H1 (cell line): Measurements from ENCODE around the gene SCN7A. TPM values are rescaled to one million over a fixed set of nuclear protein-coding genes. Genes with fewer than 3 reads are reported as not detected.

Experiments
- CTCF ChIA-PET: fragments of 300-600 bp; sonication (Branson Sonifier 250); formaldehyde crosslinking; loops from one replicate; lab custom pipeline; 2021; ENCODE audit not compliant: partially characterized antibody; lab: Charles Lee
- POLR2A ChIA-PET: fragments of 300-600 bp; sonication (Branson Sonifier 250); formaldehyde crosslinking; loops from one replicate; lab custom pipeline; 2021; ENCODE audit warnings: inconsistent platforms; ENCODE audit not compliant: partially characterized antibody; lab: Charles Lee
- DNase-seq, 2 experiments: peaks; one replicate each; pipeline versions ENCODE4 v3.0.0 to v3.0.0-alpha.2; 2010 to 2022; ENCODE audit warnings: low spot score in 2 of 2, low read depth in 1 of 2, mixed read lengths in 1 of 2
- FAIRE-seq: peaks from 2 replicates; lab custom pipeline; 2011; peaks lifted over from hg19 to GRCh38; lab: Jason Lieb, UNC
- H2AFZ ChIP-seq: 2 replicates; pipeline ENCODE4 v1.8.1; 2012; ENCODE audit warnings: low read length, inconsistent platforms
- H2AK5ac ChIP-seq: 2 replicates; pipeline ENCODE4 v1.6.1; 2013; ENCODE audit warnings: low read depth, low read length
- H2BK120ac ChIP-seq: replicated peaks from 2 replicates; pipeline ENCODE3; 2013; ENCODE audit warnings: low read depth, low read length, inconsistent platforms
- H2BK12ac ChIP-seq: 2 replicates; pipeline ENCODE4 v1.6.1; 2013; ENCODE audit warnings: low read depth, low read length
- H2BK15ac ChIP-seq: 2 replicates; pipeline ENCODE4 v1.6.1; 2013; ENCODE audit warnings: low read length
- H2BK20ac ChIP-seq: 2 replicates; pipeline ENCODE4 v1.6.1; 2013; ENCODE audit warnings: low read length
- H2BK5ac ChIP-seq: 2 replicates; pipeline ENCODE4 v1.6.1; 2013; ENCODE audit warnings: low read depth, low read length
- H3K14ac ChIP-seq: 2 replicates; pipeline ENCODE4 v1.6.1; 2013; ENCODE audit warnings: inconsistent platforms; ENCODE audit not compliant: insufficient read length
- H3K18ac ChIP-seq: 2 replicates; pipeline ENCODE4 v1.6.1; 2013; ENCODE audit warnings: low read length; ENCODE audit errors: extremely low read depth
- H3K23ac ChIP-seq: 2 replicates; pipeline ENCODE4 v1.6.1; 2013; ENCODE audit warnings: inconsistent platforms; ENCODE audit not compliant: insufficient read length
- H3K23me2 ChIP-seq: 2 replicates; pipeline ENCODE4 v1.6.1; 2013; ENCODE audit warnings: low read depth, low read length
- H3K27ac ChIP-seq: 2 replicates; pipeline ENCODE4 v1.6.1; 2011; ENCODE audit warnings: low read depth, low read length, inconsistent platforms
- H3K27me3 ChIP-seq, 4 experiments: replicated peaks in 1 of 4; 1 replicate in 1 of 4; 2 replicates in 3 of 4; pipeline versions ENCODE4 v1.6.1 to v1.8.1; 2011 to 2013; ENCODE audit warnings: low read length in 3 of 4, mild to moderate bottlenecking in 3 of 4, inconsistent platforms in 2 of 4, mixed read lengths in 2 of 4, moderate library complexity in 1 of 4; ENCODE audit not compliant: control insufficient read depth in 3 of 4, insufficient read depth in 3 of 4; ENCODE audit errors: extremely low read depth in 1 of 4
- H3K36me3 ChIP-seq, 4 experiments: 2 replicates each; pipeline versions ENCODE4 v1.6.1 to v1.8.1; 2011 to 2013; ENCODE audit warnings: mild to moderate bottlenecking in 4 of 4, low read length in 3 of 4, moderate library complexity in 2 of 4, control low read depth in 1 of 4, inconsistent platforms in 1 of 4; ENCODE audit not compliant: insufficient read depth in 4 of 4, control insufficient read depth in 2 of 4
- H3K4ac ChIP-seq: replicated peaks from 2 replicates; pipeline ENCODE3; 2013; ENCODE audit warnings: low read length, low read depth, mixed read lengths, inconsistent platforms; ENCODE audit not compliant: insufficient read length
- H3K4me1 ChIP-seq, 4 experiments: replicated peaks in 1 of 4; 1 replicate in 1 of 4; 2 replicates in 3 of 4; pipeline versions ENCODE4 v1.6.1 to v1.8.1; 2011 to 2013; ENCODE audit warnings: low read length in 3 of 4, inconsistent platforms in 2 of 4, mixed read lengths in 1 of 4; ENCODE audit not compliant: insufficient read depth in 4 of 4, control insufficient read depth in 3 of 4
- H3K4me2 ChIP-seq, 2 experiments: 2 replicates each; pipeline versions ENCODE4 v1.6.1 to v1.8.1; 2011 to 2013; ENCODE audit warnings: low read depth in 2 of 2, low read length in 2 of 2, control low read depth in 1 of 2, inconsistent platforms in 1 of 2, mild to moderate bottlenecking in 1 of 2; ENCODE audit not compliant: insufficient read depth in 1 of 2
- H3K4me3 ChIP-seq, 4 experiments: fragments of 200-600, 300-600 bp in 1 of 4; sonication (generic), shearing (Covaris generic), sonication (Bioruptor Twin) in 1 of 4; 2 replicates each; pipeline versions ENCODE4 v1.5.1 to v1.8.1; 2011 to 2016; ENCODE audit warnings: low read length in 4 of 4, low read depth in 3 of 4, control low read depth in 2 of 4, inconsistent platforms in 2 of 4, mild to moderate bottlenecking in 2 of 4, mixed read lengths in 1 of 4, moderate library complexity in 1 of 4; ENCODE audit not compliant: insufficient read depth in 2 of 4; ENCODE audit errors: extremely low read depth in 1 of 4
- H3K56ac ChIP-seq: replicated peaks from 2 replicates; pipeline ENCODE3; 2013; ENCODE audit warnings: low read depth, mild to moderate bottlenecking, mixed read lengths, low read length, inconsistent platforms; ENCODE audit not compliant: insufficient read length
- H3K79me1 ChIP-seq: 2 replicates; pipeline ENCODE4 v1.6.1; 2013; ENCODE audit warnings: low read depth, low read length, control low read depth
- H3K79me2 ChIP-seq, 2 experiments: 2 replicates each; pipeline versions ENCODE4 v1.6.1 to v1.8.1; 2012 to 2013; ENCODE audit warnings: low read length in 2 of 2, mild to moderate bottlenecking in 2 of 2, inconsistent platforms in 1 of 2; ENCODE audit not compliant: insufficient read depth in 2 of 2, control insufficient read depth in 1 of 2
- H3K9ac ChIP-seq, 4 experiments: replicated peaks in 1 of 4; 1 replicate in 1 of 4; 2 replicates in 3 of 4; pipeline versions ENCODE4 v1.6.1 to v1.8.1; 2011 to 2013; ENCODE audit warnings: low read depth in 3 of 4, low read length in 3 of 4, control low read depth in 2 of 4, mild to moderate bottlenecking in 2 of 4, moderate library complexity in 2 of 4, inconsistent platforms in 1 of 4; ENCODE audit errors: extremely low read depth in 1 of 4
- H3K9me3 ChIP-seq, 2 experiments: 2 replicates each; pipeline versions ENCODE4 v1.6.1 to v1.8.1; 2012 to 2013; ENCODE audit warnings: mild to moderate bottlenecking in 2 of 2, moderate library complexity in 2 of 2, control low read depth in 1 of 2, inconsistent platforms in 1 of 2, low read depth in 1 of 2, low read length in 1 of 2, mixed read lengths in 1 of 2; ENCODE audit not compliant: insufficient read depth in 2 of 2
- H4K20me1 ChIP-seq, 2 experiments: replicated peaks in 1 of 2; 2 replicates each; pipeline versions ENCODE3 to v1.8.1; 2011 to 2013; ENCODE audit warnings: inconsistent platforms in 2 of 2, low read length in 2 of 2, mild to moderate bottlenecking in 1 of 2; ENCODE audit not compliant: insufficient read depth in 2 of 2, control insufficient read depth in 1 of 2
- H4K5ac ChIP-seq: 2 replicates; pipeline ENCODE4 v1.6.1; 2013; ENCODE audit warnings: low read length, low read depth, mixed read lengths, inconsistent platforms; ENCODE audit not compliant: insufficient read length
- H4K8ac ChIP-seq: 2 replicates; pipeline ENCODE4 v1.8.0; 2013; ENCODE audit warnings: mild to moderate bottlenecking, moderate library complexity, low read length, inconsistent platforms; ENCODE audit not compliant: insufficient read depth; ENCODE audit errors: extremely low read depth
- H4K91ac ChIP-seq: replicated peaks from 2 replicates; pipeline ENCODE3; 2013; ENCODE audit warnings: low read length, mixed read lengths, inconsistent platforms; ENCODE audit not compliant: insufficient read length
- CHD2 ChIP-seq: IDR thresholded peaks from 2 replicates; pipeline ENCODE4 v1.6.1; 2012; ENCODE audit warnings: low read length, improper control_type of control experiment
- CTCF ChIP-seq, 3 experiments: IDR thresholded peaks; 1 replicate in 2 of 3; 2 replicates in 1 of 3; pipeline versions ENCODE4 v1.5.1 to v1.6.1; 2011; ENCODE audit warnings: low read length in 3 of 3, mild to moderate bottlenecking in 3 of 3, inconsistent platforms in 2 of 3, low read depth in 1 of 3, moderate library complexity in 1 of 3; ENCODE audit not compliant: insufficient read depth in 1 of 3; ENCODE audit errors: control extremely low read depth in 1 of 3
- EZH2 ChIP-seq: fragments of 200-600 bp; sonication (generic); IDR thresholded peaks from 2 replicates; pipeline ENCODE4 v1.7.1; 2012; ENCODE audit warnings: low read depth, mild to moderate bottlenecking, moderate library complexity, low read length, inconsistent platforms; ENCODE audit not compliant: severe bottlenecking
- RAD21 ChIP-seq, 2 experiments: IDR thresholded peaks in 1 of 2; conservative IDR thresholded peaks in 1 of 2; 2 replicates each; pipeline ENCODE4 v1.6.1; 2011; ENCODE audit warnings: low read depth in 2 of 2, low read length in 2 of 2, improper control_type of control experiment in 1 of 2, inconsistent platforms in 1 of 2, mild to moderate bottlenecking in 1 of 2, moderate library complexity in 1 of 2
- RFX5 ChIP-seq: IDR thresholded peaks from 2 replicates; pipeline ENCODE4 v1.6.1; 2011; ENCODE audit warnings: low read depth, low read length, improper control_type of control experiment, borderline replicate concordance
- RXRA ChIP-seq: IDR thresholded peaks from 2 replicates; pipeline ENCODE4 v1.6.1; 2011; ENCODE audit warnings: low read depth, mild to moderate bottlenecking, low read length, moderate library complexity; ENCODE audit not compliant: insufficient read depth
- SP1 ChIP-seq: IDR thresholded peaks from 2 replicates; pipeline ENCODE4 v1.6.1; 2011; ENCODE audit warnings: low read depth, low read length
- SUZ12 ChIP-seq: fragments of 200-600 bp; sonication (generic); IDR thresholded peaks from 2 replicates; pipeline ENCODE4 v1.6.1; 2012; ENCODE audit warnings: mild to moderate bottlenecking, inconsistent platforms, low read length, moderate library complexity, mixed read lengths
- ZNF274 ChIP-seq: IDR thresholded peaks from 2 replicates; pipeline ENCODE4 v1.7.0; 2012; ENCODE audit warnings: low read length, borderline replicate concordance; ENCODE audit errors: extremely low read depth
- WGBS, 2 experiments: shearing (Covaris generic) in 1 of 2; methylation state at CpG; one replicate each; pipeline versions ENCODE4 v1.1.6 to v1.1.7; 2013 to 2015; ENCODE audit warnings: low lambda C conversion rate in 2 of 2, mixed read lengths in 2 of 2, inconsistent platforms in 1 of 2, low coverage in 1 of 2, missing lambda C conversion rate in 1 of 2; ENCODE audit not compliant: insufficient replicate concordance in 2 of 2, insufficient coverage in 1 of 2, insufficient read length in 1 of 2; ENCODE audit errors: extremely low coverage in 1 of 2, missing lambda C conversion rate in 1 of 2; 5-methylcytosine and 5-hydroxymethylcytosine counted together
- polyA plus RNA-seq, 7 experiments: library from polyadenylated mRNA; depleted of rRNA in 3 of 7; stranded (reverse) in 5 of 7; unstranded in 2 of 7; fragments of >200 nt in 5 of 7; fragments of 200-250 nt in 2 of 7; gene quantifications; 1 replicate in 5 of 7; 2 replicates in 1 of 7; 4 replicates in 1 of 7; pipeline versions ENCODE4 v1.2.1 to v1.2.3, GENCODE V29; 2011 to 2013; ENCODE audit warnings: missing spikeins in 2 of 7, mixed read lengths in 2 of 7
- total RNA-seq: library from RNA; stranded (reverse); fragmentation: NEBNext Ultra II Directional; extraction: Animal tissue kit (Norgen Biotek cat#: 25700); gene quantifications from 2 replicates; pipeline ENCODE4 v1.2.1, GENCODE V29; 2021
- TF ChIP-seq, protein P1 (sequence below): IDR thresholded peaks from 2 replicates; pipeline ENCODE4 v1.6.1; 2012; ENCODE audit warnings: inconsistent platforms

Gene SCN7A
- total and polyA plus RNA-seq, 2 of the 8 experiments (the other 6 are each of a cell fraction or from before 2014, with no cell fraction given) = 0.09 to 0.19 TPM

DNA sequence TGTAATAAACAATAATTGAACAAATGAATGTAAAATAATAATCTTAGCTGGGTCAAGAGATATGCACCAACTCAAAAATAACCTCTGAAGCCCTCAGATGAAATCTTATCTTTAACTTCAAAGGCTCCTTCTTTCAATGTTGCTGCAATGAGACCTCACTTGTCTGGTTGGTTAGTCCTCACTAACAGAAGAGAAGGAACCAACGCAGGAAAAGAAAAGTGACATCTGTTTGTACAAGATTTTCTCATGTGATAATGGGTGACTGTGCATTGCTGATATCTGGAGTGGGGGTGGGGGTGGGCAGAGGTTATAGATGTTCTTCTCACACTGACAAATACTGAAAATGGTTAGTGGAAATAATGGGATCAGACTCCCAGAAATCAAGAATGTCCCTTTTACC lies 2.6 kb downstream of the SCN7A start:
- Histone ChIP-seq H3K9ac (no peak overlapping the region), H3K23ac (no peak overlapping the region), H4K20me1 (no peaks in the 10 kb centered on the region), H2BK20ac (no peak overlapping the region), H4K8ac (no peak overlapping the region), H3K27me3 (no peaks in the 10 kb centered on the region), H3K36me3 (no peaks in the 10 kb centered on the region), H2BK120ac (no peak overlapping the region), H3K79me2 (no peaks in the 10 kb centered on the region), H3K18ac (no peak overlapping the region), H3K4ac (no peak overlapping the region), H3K4me1 (peaks cover 0 to 5% (median 1%) of the 10 kb centered on the region in 4 experiments; a peak in 2 of 7 replicates), H2AFZ (no peak overlapping the region), H2AK5ac (no peak overlapping the region), H2BK15ac (no peak overlapping the region), H4K5ac (no peak overlapping the region), H3K23me2 (peaks cover 7% of the 10 kb centered on the region; the same call in 1 of the 2 replicates), H3K4me3 (no peak overlapping the region), H2BK5ac (no peak overlapping the region), H3K9me3 (no peaks in the 10 kb centered on the region), H3K56ac (no peak overlapping the region), H4K91ac (no peak overlapping the region), H3K14ac (no peak overlapping the region), H3K27ac (no peak overlapping the region), H3K79me1 (no peaks in the 10 kb centered on the region), H3K4me2 (no peak overlapping the region), H2BK12ac (no peak overlapping the region)
- POLR2A ChIA-PET = no interaction called here
- CTCF ChIA-PET = interaction anchor here (0.6 to 0.8 kb wide), 2 partner anchors 46 to 239 kb away, joined by 3 read pairs; no protein-coding TSS in a partner anchor
- FAIRE-seq = no peak
- no peak for DNase-seq
- 85% methylated on average over 1 of the region's 1 CpG; no CpG with 5 or more reads in 1 of the 2 experiments for WGBS, 2 experiments
- TF ChIP-seq EZH2 (no peak), SP1 (no peak), CTCF (IDR thresholded peaks at IDR 0.05; ENCODE audit: control extremely low read depth in 1 of 3, insufficient read depth in 1 of 3, low read depth in 1 of 3, low read length in 3 of 3) (no peak), ZNF274 (no peak), RXRA (no peak), RAD21 (IDR thresholded peaks at IDR 0.05 in 1 of 2, conservative IDR thresholded peaks at IDR 0.05 in 1 of 2; ENCODE audit: low read depth in 2 of 2, low read length in 2 of 2) (no peak), SUZ12 (no peak), CHD2 (no peak), RFX5 (no peak)
- TF ChIP-seq, protein P1, sequence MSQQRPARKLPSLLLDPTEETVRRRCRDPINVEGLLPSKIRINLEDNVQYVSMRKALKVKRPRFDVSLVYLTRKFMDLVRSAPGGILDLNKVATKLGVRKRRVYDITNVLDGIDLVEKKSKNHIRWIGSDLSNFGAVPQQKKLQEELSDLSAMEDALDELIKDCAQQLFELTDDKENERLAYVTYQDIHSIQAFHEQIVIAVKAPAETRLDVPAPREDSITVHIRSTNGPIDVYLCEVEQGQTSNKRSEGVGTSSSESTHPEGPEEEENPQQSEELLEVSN = no peak
